ENCODE results near the gene ZDHHC8.

DNA sequence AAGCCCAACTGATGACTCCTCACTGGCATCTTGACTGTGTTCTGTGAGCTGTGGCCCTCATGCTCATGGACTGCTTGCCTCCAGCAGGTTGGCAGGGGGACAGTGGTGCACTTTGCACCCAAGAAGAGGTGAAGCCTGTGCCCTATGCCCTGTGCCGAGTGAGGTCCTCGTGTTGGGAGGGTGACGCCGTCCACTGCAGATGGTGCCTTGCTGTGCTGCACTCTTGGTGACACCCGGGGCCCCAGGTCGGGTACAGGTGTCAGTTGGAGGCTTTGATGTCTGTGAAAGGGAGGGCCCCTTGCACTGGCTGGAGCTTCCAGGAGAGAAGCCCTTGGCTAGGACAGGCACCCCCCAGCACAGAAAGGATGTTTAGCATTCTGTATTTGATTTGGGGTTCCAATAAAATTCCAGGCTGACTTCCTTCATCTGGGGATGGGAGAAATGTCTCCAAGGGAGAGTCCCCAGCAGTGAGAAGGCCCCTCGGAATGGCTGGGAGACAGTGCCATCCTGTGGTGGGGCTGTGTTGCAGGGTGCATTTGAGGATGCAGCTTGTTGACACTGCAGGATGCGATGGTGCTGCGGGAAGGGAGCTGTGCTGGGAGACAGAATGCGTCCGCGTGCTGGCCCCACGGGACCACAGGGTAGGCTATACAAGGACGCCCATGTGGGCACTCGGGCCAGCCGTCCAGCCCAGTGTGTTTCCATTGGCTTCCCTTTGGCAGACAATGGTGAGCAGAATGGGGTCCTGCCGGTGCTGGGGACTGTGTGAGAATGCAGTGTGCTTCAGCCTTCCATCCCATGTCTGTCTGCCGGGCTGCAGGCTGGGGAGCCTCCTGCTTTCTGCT lies 2.5 kb upstream of the ZDHHC8 start:
- TF ChIP-seq POLR2AphosphoS5 (IDR thresholded peaks at IDR 0.05): no peak
- TF ChIP-seq, protein P1, sequence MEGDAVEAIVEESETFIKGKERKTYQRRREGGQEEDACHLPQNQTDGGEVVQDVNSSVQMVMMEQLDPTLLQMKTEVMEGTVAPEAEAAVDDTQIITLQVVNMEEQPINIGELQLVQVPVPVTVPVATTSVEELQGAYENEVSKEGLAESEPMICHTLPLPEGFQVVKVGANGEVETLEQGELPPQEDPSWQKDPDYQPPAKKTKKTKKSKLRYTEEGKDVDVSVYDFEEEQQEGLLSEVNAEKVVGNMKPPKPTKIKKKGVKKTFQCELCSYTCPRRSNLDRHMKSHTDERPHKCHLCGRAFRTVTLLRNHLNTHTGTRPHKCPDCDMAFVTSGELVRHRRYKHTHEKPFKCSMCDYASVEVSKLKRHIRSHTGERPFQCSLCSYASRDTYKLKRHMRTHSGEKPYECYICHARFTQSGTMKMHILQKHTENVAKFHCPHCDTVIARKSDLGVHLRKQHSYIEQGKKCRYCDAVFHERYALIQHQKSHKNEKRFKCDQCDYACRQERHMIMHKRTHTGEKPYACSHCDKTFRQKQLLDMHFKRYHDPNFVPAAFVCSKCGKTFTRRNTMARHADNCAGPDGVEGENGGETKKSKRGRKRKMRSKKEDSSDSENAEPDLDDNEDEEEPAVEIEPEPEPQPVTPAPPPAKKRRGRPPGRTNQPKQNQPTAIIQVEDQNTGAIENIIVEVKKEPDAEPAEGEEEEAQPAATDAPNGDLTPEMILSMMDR (IDR thresholded peaks at IDR 0.05): peak in 2 of 4 experiments; percentile 25 to 40
- no peak for TF ChIP-seq POLR2A (IDR thresholded peaks at IDR 0.05)
